NT2/D1 (cell line): ENCODE results near the gene RGL4.
"Not testable (repeated sequence)": the region's sequence is repeated elsewhere in the genome, so short reads cannot be mapped to it uniquely, and the experiment has no call there.

Source experiments
- SUZ12 ChIP-seq: IDR thresholded peaks from 2 replicates; pipeline ENCODE4 v1.6.1; 2011; ENCODE audit not compliant: insufficient read length, insufficient read depth; ENCODE audit errors: extremely low read depth
- YY1 ChIP-seq: IDR thresholded peaks from 2 replicates; pipeline ENCODE4 v1.6.1; 2011; ENCODE audit not compliant: insufficient read length, insufficient read depth
- ZNF274 ChIP-seq: IDR thresholded peaks from 2 replicates; pipeline ENCODE4 v1.6.1; 2011; ENCODE audit warnings: mild to moderate bottlenecking, low read depth, low read length

- TF ChIP-seq YY1, ZNF274, SUZ12: not testable (repeated sequence)
Measured at GRCh38 chr22:23676841-23677700, 13.7 kb upstream of the RGL4 start.
